Endothelial cell of hepatic sinusoid (primary cell): ENCODE results near the gene CDH8.

Experiments
- in situ Hi-C: cut with HindIII; loops from 2 replicates; pipeline ENCODE4 v1.10.0; 2017; ENCODE audit warnings: low sequenced_read_pairs

CDH8 gene

GRCh38 chr16:61665512-61665911 is 370.7 kb downstream of the CDH8 start:
- in situ Hi-C loops = no loop called here

GRCh38 chr16:61659936-61660335 is 376.3 kb downstream of the CDH8 start:
- in situ Hi-C loops = no loop called here

DNA sequence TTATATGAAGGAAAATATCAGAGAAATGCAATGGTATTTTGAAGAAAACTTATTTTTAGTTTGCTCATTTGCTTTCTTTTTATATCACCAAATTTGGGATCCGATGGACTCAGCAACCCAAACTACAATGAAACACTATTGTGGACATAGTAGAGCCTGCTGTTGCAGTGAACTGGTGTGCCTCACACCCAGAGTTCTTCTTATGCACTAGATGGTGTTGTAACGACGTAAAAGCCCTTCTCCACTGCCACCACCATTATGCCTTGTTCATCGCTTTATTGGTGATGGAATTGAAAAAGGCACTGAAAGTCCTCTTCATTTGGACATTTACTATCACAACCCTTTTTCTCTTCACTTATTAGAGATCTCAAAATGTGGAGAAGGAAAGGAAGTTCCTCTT is 381.3 kb downstream of the CDH8 start:
- in situ Hi-C loops = no loop called here

- in situ Hi-C loops = no loop called here
These were observed 382.7 kb downstream of the CDH8 start for GRCh38 chr16:61653544-61653943.

GRCh38 chr16:61645561-61645960 is 390.7 kb downstream of the CDH8 start:
- in situ Hi-C loops = no loop called here

GRCh38 chr16:61644736-61645135 is 391.5 kb downstream of the CDH8 start:
- in situ Hi-C loops = no loop called here

GRCh38 chr16:61617219-61617783 is 418.9 kb downstream of the CDH8 start:
- in situ Hi-C loops = no loop called here

GRCh38 chr16:61616088-61616487 is 420.1 kb downstream of the CDH8 start:
- in situ Hi-C loops = no loop called here

DNA sequence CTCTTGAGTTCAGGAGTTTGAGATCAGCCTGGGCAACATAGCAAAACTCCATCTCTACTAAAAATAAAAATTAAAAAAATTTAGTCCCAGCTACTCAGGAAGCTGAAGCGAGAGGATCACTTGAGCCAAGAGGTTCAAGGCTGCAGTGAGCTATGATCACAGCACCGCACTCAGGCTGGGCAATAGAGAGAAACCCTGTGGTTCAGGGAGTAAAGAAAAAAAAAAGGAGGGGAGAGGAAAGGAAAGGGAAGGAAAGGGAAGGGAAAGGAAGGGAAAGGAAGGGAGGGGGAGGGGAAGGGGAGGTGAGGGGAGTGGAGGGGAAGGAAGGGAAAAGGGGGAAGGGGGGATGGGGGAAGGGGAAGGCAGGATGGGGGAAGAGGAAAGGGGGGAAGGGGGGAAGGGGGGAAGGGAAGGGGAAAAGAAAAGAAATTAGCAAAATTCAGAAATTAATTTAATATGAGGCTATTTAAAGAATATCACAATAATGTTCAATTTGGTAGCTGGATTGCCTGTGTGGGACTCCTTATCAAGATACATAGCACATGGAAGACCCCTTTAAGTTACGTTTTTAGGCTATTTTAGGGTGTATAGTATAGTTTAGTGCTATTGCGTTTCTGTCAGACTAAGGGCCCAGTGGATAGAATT is 424.3 kb downstream of the CDH8 start:
- in situ Hi-C loops = no loop called here

- in situ Hi-C loops = no loop called here
These were observed 429.7 kb downstream of the CDH8 start for GRCh38 chr16:61606581-61606980.
